Thyroid gland (tissue), 4 donors: ENCODE results near the gene REC114. TPM values are rescaled to one million over a fixed set of nuclear protein-coding genes. Genes with fewer than 3 reads are reported as not detected.
"Not testable (repeated sequence)": the region's sequence is repeated elsewhere in the genome, so short reads cannot be mapped to it uniquely, and the experiment has no call there.

Source experiments
- DNase-seq, 2 donors: peaks; one replicate each; pipeline ENCODE4 v3.0.0-alpha.2; 2019
- H3K27ac ChIP-seq, 3 donors: fragments of 200-600 bp; sonication (generic); 1 replicate in 2 of 3; 2 replicates in 1 of 3; pipeline ENCODE4 v1.5.1; 2016 to 2019; ENCODE audit warnings: mild to moderate bottlenecking in 1 of 3, moderate library complexity in 1 of 3
- H3K27me3 ChIP-seq: fragments of 200-600 bp; sonication (generic); one replicate; pipeline ENCODE4 v1.5.1; 2019
- H3K36me3 ChIP-seq, 2 donors: fragments of 200-600 bp; sonication (generic); one replicate each; pipeline ENCODE4 v1.5.1; 2016 to 2019
- H3K4me1 ChIP-seq, 2 donors: fragments of 200-600 bp; sonication (generic); one replicate each; pipeline ENCODE4 v1.5.1; 2017 to 2019
- H3K4me3 ChIP-seq, 3 donors: fragments of 200-600 bp; sonication (generic); replicated peaks in 1 of 3; 1 replicate in 2 of 3; 2 replicates in 1 of 3; pipeline ENCODE4 v1.5.1; 2016; ENCODE audit warnings: mild to moderate bottlenecking in 1 of 3
- H3K9me3 ChIP-seq: fragments of 200-600 bp; sonication (generic); one replicate; pipeline ENCODE4 v1.5.1; 2017
- CTCF ChIP-seq, 6 experiments: fragments of 200-600 bp in 3 of 6; fragments of 450-650 bp in 3 of 6; sonication (generic) in 3 of 6; IDR thresholded peaks; one replicate each; pipeline ENCODE4 v1.5.1; 2016 to 2019; ENCODE audit warnings: antibody characterized with exemption in 6 of 6, mild to moderate bottlenecking in 2 of 6, inconsistent platforms in 1 of 6, moderate library complexity in 1 of 6
- POLR2A ChIP-seq, 2 donors: fragments of 450-650 bp; IDR thresholded peaks; one replicate each; pipeline ENCODE4 v1.6.1; 2017; ENCODE audit warnings: antibody characterized with exemption in 2 of 2, mild to moderate bottlenecking in 2 of 2, moderate library complexity in 1 of 2
- WGBS, 2 donors: methylation state at CpG; one replicate each; pipeline ENCODE4 v1.1.5; 2017; 5-methylcytosine and 5-hydroxymethylcytosine counted together
- intact Hi-C: fragments of 100-400 bp; cut with DNase I; formaldehyde crosslinking; loops from one replicate; pipeline ENCODE4 v1.15.1; 2023
- total RNA-seq, 4 donors: library from RNA; depleted of rRNA; stranded (reverse); fragments of >200 nt; gene quantifications; one replicate each; pipeline ENCODE4 v1.2.3, GENCODE V29; 2016

REC114 gene
- total RNA-seq, 4 donors from 2014 or later = not detected

- H3K36me3 ChIP-seq = no peaks in the 10 kb centered on the region
- no peaks in the 10 kb centered on the region for H3K9me3 ChIP-seq
- peak; percentile 83 for DNase-seq
- WGBS, 2 donors = 44 to 53% methylated on average over 9 of the region's 9 CpGs
- intact Hi-C loops = no loop called here
- no peaks in the 10 kb centered on the region for H3K27me3 ChIP-seq
- H3K4me3 ChIP-seq = no peak overlapping the region
- H3K27ac ChIP-seq = no peak overlapping the region
- no peaks in the 10 kb centered on the region for H3K4me1 ChIP-seq
- TF ChIP-seq CTCF (IDR thresholded peaks at IDR 0.05) = no peak
- no peak for TF ChIP-seq POLR2A (IDR thresholded peaks at IDR 0.05)
Observed at GRCh38 chr15:73539212-73540128, 96.5 kb downstream of the REC114 start.

GRCh38 chr15:73540161-73540560 lies 97.2 kb downstream of the REC114 start:
- no peaks in the 10 kb centered on the region for H3K36me3 ChIP-seq
- H3K9me3 ChIP-seq = no peaks in the 10 kb centered on the region
- intact Hi-C loops = no loop called here
- H3K4me3 ChIP-seq = no peak overlapping the region
- H3K4me1 ChIP-seq = no peaks in the 10 kb centered on the region
- no peak for DNase-seq
- TF ChIP-seq POLR2A (IDR thresholded peaks at IDR 0.05) (no peak), CTCF (IDR thresholded peaks at IDR 0.05) (no peak)
- no peaks in the 10 kb centered on the region for H3K27me3 ChIP-seq
- H3K27ac ChIP-seq = no peak overlapping the region
- WGBS, 2 donors = 63 to 65% methylated on average over 3 of the region's 3 CpGs

GRCh38 chr15:73541479-73541878 lies 98.5 kb downstream of the REC114 start:
- DNase-seq = no peak
- Histone ChIP-seq H3K36me3 (no peaks in the 10 kb centered on the region), H3K27ac (no peak overlapping the region), H3K9me3 (no peaks in the 10 kb centered on the region), H3K4me3 (no peak overlapping the region), H3K4me1 (no peaks in the 10 kb centered on the region), H3K27me3 (no peaks in the 10 kb centered on the region)
- intact Hi-C loops = no loop called here
- TF ChIP-seq POLR2A (IDR thresholded peaks at IDR 0.05) (no peak), CTCF (IDR thresholded peaks at IDR 0.05) (no peak)

GRCh38 chr15:73548925-73549324 lies 106.0 kb downstream of the REC114 start:
- H3K4me3 ChIP-seq, intact Hi-C loops, H3K4me1 ChIP-seq, H3K27me3 ChIP-seq, H3K27ac ChIP-seq, H3K9me3 ChIP-seq, H3K36me3 ChIP-seq, DNase-seq: not testable (repeated sequence)
- WGBS, 2 donors = 90 to 91% methylated on average over 3 of the region's 3 CpGs

GRCh38 chr15:73550190-73550589 lies 107.2 kb downstream of the REC114 start:
- Histone ChIP-seq H3K27ac (no peak overlapping the region), H3K36me3 (no peaks in the 10 kb centered on the region), H3K27me3 (no peaks in the 10 kb centered on the region), H3K4me1 (no peaks in the 10 kb centered on the region), H3K4me3 (no peak overlapping the region), H3K9me3 (no peaks in the 10 kb centered on the region)
- TF ChIP-seq CTCF (IDR thresholded peaks at IDR 0.05) (no peak), POLR2A (IDR thresholded peaks at IDR 0.05) (no peak)
- no peak for DNase-seq
- intact Hi-C loops = loop anchor here (10.0 kb wide), 1 partner anchor 155 kb away; no protein-coding TSS in a partner anchor
